Astrocyte (in vitro differentiated cells and primary cell): Measurements from ENCODE around the gene COL15A1. TPM values are rescaled to one million over a fixed set of nuclear protein-coding genes. Genes with fewer than 3 reads are reported as not detected.

Experiments
- DNase-seq: peaks from one replicate; pipeline ENCODE4 v3.0.0-alpha.2; 2010; ENCODE audit warnings: low read depth
- FAIRE-seq: peaks from 2 replicates; lab custom pipeline; 2011; peaks lifted over from hg19 to GRCh38; lab: Jason Lieb, UNC
- H2AFZ ChIP-seq: 2 replicates; pipeline ENCODE4 v1.6.0; 2012; ENCODE audit warnings: low read depth, low read length, inconsistent platforms
- H3K27ac ChIP-seq: 2 replicates; pipeline ENCODE4 v1.5.1; 2011; ENCODE audit warnings: low read depth, low read length, inconsistent platforms
- H3K27me3 ChIP-seq: 2 replicates; pipeline ENCODE4 v1.6.0; 2011; ENCODE audit warnings: low read length, inconsistent platforms; ENCODE audit not compliant: insufficient read depth
- H3K36me3 ChIP-seq: 2 replicates; pipeline ENCODE4 v1.5.1; 2011; ENCODE audit warnings: low read length, inconsistent platforms; ENCODE audit not compliant: insufficient read depth
- H3K4me1 ChIP-seq: 2 replicates; pipeline ENCODE4 v1.5.1; 2011; ENCODE audit warnings: low read length, inconsistent platforms; ENCODE audit not compliant: insufficient read depth
- H3K4me2 ChIP-seq: 2 replicates; pipeline ENCODE4 v1.6.0; 2012; ENCODE audit warnings: low read length, inconsistent platforms
- H3K4me3 ChIP-seq: 2 replicates; pipeline ENCODE4 v1.5.1; 2011; ENCODE audit warnings: low read depth, mild to moderate bottlenecking, low read length, inconsistent platforms; ENCODE audit not compliant: insufficient read depth
- H3K79me2 ChIP-seq: 2 replicates; pipeline ENCODE4 v1.6.0; 2012; ENCODE audit warnings: mild to moderate bottlenecking, low read length, inconsistent platforms; ENCODE audit not compliant: insufficient read depth
- H3K9ac ChIP-seq: 2 replicates; pipeline ENCODE4 v1.6.0; 2012; ENCODE audit warnings: mild to moderate bottlenecking, low read length, inconsistent platforms
- H3K9me3 ChIP-seq: 2 replicates; pipeline ENCODE4 v1.5.1; 2012; ENCODE audit warnings: low read depth, mild to moderate bottlenecking, low read length, inconsistent platforms; ENCODE audit not compliant: insufficient read depth
- H4K20me1 ChIP-seq: 2 replicates; pipeline ENCODE4 v1.6.0; 2012; ENCODE audit warnings: low read length, inconsistent platforms; ENCODE audit not compliant: insufficient read depth
- H3K27ac Mint-ChIP-seq: one replicate; pipeline ENCODE4 v1.8.0; 2021; ENCODE audit warnings: mild to moderate bottlenecking, mixed read lengths; ENCODE audit not compliant: unreplicated experiment
- H3K27me3 Mint-ChIP-seq: one replicate; pipeline ENCODE4 v1.8.0; 2021; ENCODE audit warnings: low read depth, mixed read lengths; ENCODE audit not compliant: unreplicated experiment
- H3K36me3 Mint-ChIP-seq: one replicate; pipeline ENCODE4 v1.8.0; 2021; ENCODE audit warnings: low read depth, mixed read lengths; ENCODE audit not compliant: unreplicated experiment
- H3K4me1 Mint-ChIP-seq: one replicate; pipeline ENCODE4 v1.8.0; 2021; ENCODE audit warnings: low read depth, mixed read lengths; ENCODE audit not compliant: unreplicated experiment
- H3K4me3 Mint-ChIP-seq: one replicate; pipeline ENCODE4 v1.8.0; 2021; ENCODE audit warnings: mild to moderate bottlenecking, moderate library complexity, mixed read lengths; ENCODE audit not compliant: unreplicated experiment
- H3K9me3 Mint-ChIP-seq: one replicate; pipeline ENCODE4 v1.8.0; 2021; ENCODE audit warnings: mild to moderate bottlenecking, mixed read lengths; ENCODE audit not compliant: unreplicated experiment
- EZH2 ChIP-seq: IDR thresholded peaks from 2 replicates; pipeline ENCODE4 v1.6.1; 2012; ENCODE audit warnings: mild to moderate bottlenecking, low read length, inconsistent platforms; ENCODE audit not compliant: insufficient read depth
- total RNA-seq: library from RNA; stranded (reverse); gene quantifications from 2 replicates; pipeline ENCODE4 v1.2.1, GENCODE V29; 2021
- TF ChIP-seq, protein P1 (sequence below): IDR thresholded peaks from 2 replicates; pipeline ENCODE4 v1.5.1; 2011; ENCODE audit warnings: low read depth, mild to moderate bottlenecking, inconsistent platforms, low read length, moderate library complexity; ENCODE audit not compliant: insufficient read depth

COL15A1 gene
- total RNA-seq, 1 donor from 2014 or later, result 5.6 TPM

DNA sequence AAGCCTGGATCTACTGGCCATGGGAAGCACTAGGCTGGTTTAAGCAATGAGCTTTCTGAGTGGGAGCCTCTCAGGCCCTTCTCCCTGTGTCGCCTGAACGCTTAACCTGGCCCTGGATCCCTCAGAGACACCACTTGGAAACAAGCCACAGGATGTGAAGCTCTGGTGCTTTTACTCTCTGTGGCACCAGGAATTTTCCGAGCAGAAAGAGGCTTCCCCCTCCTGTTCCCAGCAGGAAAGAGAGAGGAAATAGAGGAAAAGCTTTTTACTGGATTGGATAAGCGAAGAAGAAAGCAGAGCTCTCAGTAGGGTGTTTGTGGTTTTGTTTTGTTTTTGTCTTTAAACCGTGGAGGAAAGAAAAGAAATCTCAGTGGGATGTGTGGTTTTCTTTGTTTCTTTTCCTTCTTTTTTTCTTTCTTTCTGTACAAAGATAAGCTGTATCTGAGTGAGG is 34.5 kb downstream of the COL15A1 start:
- DNase-seq, result no peak
- Mint-ChIP-seq H3K9me3 (peaks cover 2% of the 10 kb centered on the region), H3K4me1 (peaks cover 29% of the 10 kb centered on the region), H3K27ac (peak overlapping the region; percentile 75), H3K27me3 (peaks cover 24% of the 10 kb centered on the region), H3K36me3 (no peaks in the 10 kb centered on the region), H3K4me3 (no peak overlapping the region)
- Histone ChIP-seq H3K4me1 (peaks cover 10% of the 10 kb centered on the region), H3K27ac (no peak overlapping the region), H3K27me3 (peaks cover 28% of the 10 kb centered on the region), H3K4me3 (no peak overlapping the region), H4K20me1 (no peaks in the 10 kb centered on the region), H3K4me2 (no peak overlapping the region), H3K36me3 (no peaks in the 10 kb centered on the region), H2AFZ (no peak overlapping the region), H3K9me3 (no peaks in the 10 kb centered on the region), H3K9ac (no peak overlapping the region), H3K79me2 (no peaks in the 10 kb centered on the region)
- FAIRE-seq, result no peak
- TF ChIP-seq EZH2, result no peak
- TF ChIP-seq, protein P1, sequence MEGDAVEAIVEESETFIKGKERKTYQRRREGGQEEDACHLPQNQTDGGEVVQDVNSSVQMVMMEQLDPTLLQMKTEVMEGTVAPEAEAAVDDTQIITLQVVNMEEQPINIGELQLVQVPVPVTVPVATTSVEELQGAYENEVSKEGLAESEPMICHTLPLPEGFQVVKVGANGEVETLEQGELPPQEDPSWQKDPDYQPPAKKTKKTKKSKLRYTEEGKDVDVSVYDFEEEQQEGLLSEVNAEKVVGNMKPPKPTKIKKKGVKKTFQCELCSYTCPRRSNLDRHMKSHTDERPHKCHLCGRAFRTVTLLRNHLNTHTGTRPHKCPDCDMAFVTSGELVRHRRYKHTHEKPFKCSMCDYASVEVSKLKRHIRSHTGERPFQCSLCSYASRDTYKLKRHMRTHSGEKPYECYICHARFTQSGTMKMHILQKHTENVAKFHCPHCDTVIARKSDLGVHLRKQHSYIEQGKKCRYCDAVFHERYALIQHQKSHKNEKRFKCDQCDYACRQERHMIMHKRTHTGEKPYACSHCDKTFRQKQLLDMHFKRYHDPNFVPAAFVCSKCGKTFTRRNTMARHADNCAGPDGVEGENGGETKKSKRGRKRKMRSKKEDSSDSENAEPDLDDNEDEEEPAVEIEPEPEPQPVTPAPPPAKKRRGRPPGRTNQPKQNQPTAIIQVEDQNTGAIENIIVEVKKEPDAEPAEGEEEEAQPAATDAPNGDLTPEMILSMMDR, result no peak

DNA sequence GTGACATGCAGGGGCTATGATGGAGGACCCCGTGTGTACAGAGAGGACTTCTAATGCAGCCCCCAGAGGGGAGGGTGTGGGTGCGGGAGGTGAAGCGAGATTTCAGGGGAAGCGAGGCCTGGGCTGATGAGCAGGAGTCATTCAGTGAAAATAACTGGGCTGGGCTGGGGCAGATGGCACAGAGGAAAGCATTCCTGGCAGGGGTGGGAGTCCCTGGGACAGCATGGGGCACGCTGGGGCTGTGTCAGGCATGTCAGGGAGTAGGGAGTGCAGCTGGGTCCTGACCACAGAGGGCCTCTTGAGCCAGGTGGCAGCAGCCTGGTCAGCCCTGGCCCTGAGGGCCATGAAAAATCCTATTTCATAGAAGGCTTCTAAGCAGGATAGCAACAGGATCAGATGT is 36.6 kb downstream of the COL15A1 start:
- Histone ChIP-seq H2AFZ (no peak overlapping the region), H3K27me3 (peaks cover 22% of the 10 kb centered on the region), H3K4me1 (peaks cover 16% of the 10 kb centered on the region), H3K36me3 (no peaks in the 10 kb centered on the region), H3K4me3 (no peak overlapping the region), H3K9ac (no peak overlapping the region), H3K4me2 (no peak overlapping the region), H3K9me3 (no peaks in the 10 kb centered on the region), H4K20me1 (no peaks in the 10 kb centered on the region), H3K27ac (no peak overlapping the region), H3K79me2 (no peaks in the 10 kb centered on the region)
- no peaks in the 10 kb centered on the region for H3K36me3 Mint-ChIP-seq
- peaks cover 18% of the 10 kb centered on the region for H3K27me3 Mint-ChIP-seq
- H3K4me3 Mint-ChIP-seq, result no peak overlapping the region
- H3K27ac Mint-ChIP-seq, result no peak overlapping the region
- DNase-seq, result no peak
- H3K9me3 Mint-ChIP-seq, result peaks cover 2% of the 10 kb centered on the region
- TF ChIP-seq, protein P1, result no peak
- no peak for TF ChIP-seq EZH2
- FAIRE-seq, result no peak
- H3K4me1 Mint-ChIP-seq, result peaks cover 25% of the 10 kb centered on the region

DNA sequence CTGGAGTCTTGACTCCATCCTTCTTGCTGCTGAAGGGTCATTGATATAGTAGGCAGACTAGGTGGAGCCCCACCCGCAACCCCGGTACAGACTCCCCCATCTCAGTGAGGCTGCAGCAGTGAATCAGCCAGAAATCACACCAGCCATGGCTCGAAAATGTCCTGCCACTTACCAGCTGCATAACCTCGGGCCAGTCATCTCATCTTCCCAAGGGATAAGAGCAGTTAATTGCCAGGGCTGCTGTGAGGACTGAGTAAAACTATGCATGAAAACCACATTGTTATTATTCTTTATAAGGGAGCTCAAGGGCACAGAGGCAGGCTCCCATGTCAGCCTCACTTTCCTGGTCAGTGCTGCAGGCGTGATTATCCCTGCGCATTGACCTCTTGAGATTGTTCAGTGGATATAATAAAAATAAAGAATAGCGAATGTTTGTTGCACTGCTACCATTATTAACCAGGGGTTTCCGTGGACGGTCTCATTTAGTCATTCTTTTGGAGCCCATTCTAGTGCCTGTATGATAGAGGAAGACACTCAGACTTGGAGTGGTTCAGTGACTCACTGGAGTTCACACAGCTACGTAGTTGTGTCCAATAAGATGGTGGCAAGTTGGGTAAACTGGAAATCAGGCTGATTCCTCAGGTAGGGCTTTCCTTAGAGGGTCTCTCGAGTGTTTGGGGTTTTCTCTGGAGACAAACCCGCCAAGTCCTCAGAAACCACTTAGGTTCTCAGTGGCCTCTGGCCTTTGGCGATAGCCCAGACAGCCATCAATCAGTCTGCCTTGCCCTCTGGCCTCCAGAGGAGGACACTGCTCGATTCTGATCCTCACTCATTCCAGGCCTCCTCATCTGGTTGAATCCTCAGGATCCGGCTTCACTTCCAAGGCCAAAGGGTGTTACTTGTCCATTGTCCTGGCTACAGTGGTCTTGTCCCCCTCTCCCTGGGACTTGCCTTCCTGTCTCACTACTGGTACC is 39.9 kb downstream of the COL15A1 start:
- no peaks in the 10 kb centered on the region for H4K20me1 ChIP-seq
- peak overlapping the region; percentile 33 for H3K27ac ChIP-seq
- peak overlapping the region; percentile 40 for H3K4me2 ChIP-seq

More for the DNA sequence above, 39.9 kb downstream of the COL15A1 start:
- Histone ChIP-seq H2AFZ (no peak overlapping the region), H3K79me2 (no peaks in the 10 kb centered on the region), H3K9ac (peak overlapping the region; percentile 12), H3K36me3 (no peaks in the 10 kb centered on the region), H3K4me3 (no peak overlapping the region), H3K4me1 (peaks cover 15% of the 10 kb centered on the region), H3K27me3 (peaks cover 8% of the 10 kb centered on the region), H3K9me3 (no peaks in the 10 kb centered on the region)
- Mint-ChIP-seq H3K27me3 (peaks cover 9% of the 10 kb centered on the region), H3K4me1 (peaks cover 20% of the 10 kb centered on the region), H3K4me3 (no peak overlapping the region), H3K9me3 (no peaks in the 10 kb centered on the region), H3K36me3 (no peaks in the 10 kb centered on the region), H3K27ac (no peak overlapping the region)
- DNase-seq (peak; percentile 90), FAIRE-seq (peak; percentile 77)
- no peak for TF ChIP-seq EZH2
- TF ChIP-seq, protein P1, result no peak
